SK-N-SH (cell line): ENCODE data around the gene UBA3. TPM values are rescaled to one million over a fixed set of nuclear protein-coding genes. Genes with fewer than 3 reads are reported as not detected.

Experiments used
- CTCF ChIA-PET: fragments of 300-600, 350-600 bp; formaldehyde crosslinking; extraction: SDS; loops from one replicate; lab custom pipeline; 2021; lab: Yijun Ruan, JAX
- POLR2A ChIA-PET: fragments of 350-600 bp; sonication (Branson Sonifier 250); formaldehyde crosslinking; extraction: SDS; loops from one replicate; lab custom pipeline; 2020; ENCODE audit warnings: antibody characterized with exemption, inconsistent platforms; lab: Yijun Ruan, JAX
- DNase-seq: peaks from one replicate; pipeline ENCODE4 v3.0.0; 2012
- H2AFZ ChIP-seq: fragments of 200-600 bp; sonication (generic); 2 replicates; pipeline ENCODE4 v1.8.1; 2016; ENCODE audit warnings: antibody characterized with exemption, mild to moderate bottlenecking, low read depth
- H3F3A ChIP-seq: fragments of 200-600 bp; sonication (generic); replicated peaks from 2 replicates; pipeline ENCODE3; 2016; ENCODE audit warnings: antibody characterized with exemption, mild to moderate bottlenecking; ENCODE audit not compliant: insufficient read depth
- H3K27ac ChIP-seq, 2 experiments: fragments of 200-500 bp in 1 of 2; fragments of 200-600 bp in 1 of 2; sonication (Bioruptor generic) in 1 of 2; sonication (generic), shearing (Covaris generic) in 1 of 2; 2 replicates each; pipeline versions ENCODE4 v1.5.1 to v1.6.1; 2014 to 2016; ENCODE audit warnings: low read depth in 2 of 2, inconsistent platforms in 1 of 2, low read length in 1 of 2, mild to moderate bottlenecking in 1 of 2, mixed read lengths in 1 of 2
- H3K27me3 ChIP-seq: fragments of 200-600 bp; sonication (generic), shearing (Covaris generic); 2 replicates; pipeline ENCODE4 v1.6.1; 2016; ENCODE audit warnings: mixed run types; ENCODE audit not compliant: insufficient read depth
- H3K36me3 ChIP-seq, 2 experiments: fragments of 200-500 bp in 1 of 2; fragments of 200-600 bp in 1 of 2; sonication (Bioruptor generic) in 1 of 2; sonication (generic) in 1 of 2; replicated peaks in 1 of 2; 2 replicates each; pipeline versions ENCODE3 to v1.5.1; 2014 to 2016; ENCODE audit warnings: low read length in 1 of 2, mild to moderate bottlenecking in 1 of 2; ENCODE audit not compliant: insufficient read depth in 2 of 2, control insufficient read depth in 1 of 2
- H3K4me1 ChIP-seq, 2 experiments: fragments of 200-500 bp in 1 of 2; fragments of 200-600 bp in 1 of 2; sonication (Bioruptor generic) in 1 of 2; sonication (generic), shearing (Covaris generic) in 1 of 2; 2 replicates each; pipeline versions ENCODE4 v1.5.1 to v1.6.1; 2014 to 2016; ENCODE audit warnings: low read depth in 1 of 2, low read length in 1 of 2, mixed run types in 1 of 2; ENCODE audit not compliant: insufficient read depth in 2 of 2, control insufficient read depth in 1 of 2
- H3K4me2 ChIP-seq: fragments of 200-600 bp; sonication (generic), shearing (Covaris generic); 2 replicates; pipeline ENCODE4 v1.6.1; 2017; ENCODE audit warnings: mixed run types
- H3K4me3 ChIP-seq, 2 experiments: fragments of 200-500 bp in 1 of 2; fragments of 200-600 bp in 1 of 2; sonication (Bioruptor generic) in 1 of 2; sonication (generic), shearing (Covaris generic) in 1 of 2; 2 replicates each; pipeline versions ENCODE4 v1.5.1 to v1.8.1; 2014 to 2016; ENCODE audit warnings: low read depth in 2 of 2, inconsistent platforms in 1 of 2, low read length in 1 of 2, mild to moderate bottlenecking in 1 of 2, mixed read lengths in 1 of 2, moderate library complexity in 1 of 2
- H3K79me2 ChIP-seq: fragments of 200-600 bp; sonication (generic); 2 replicates; pipeline ENCODE4 v1.8.1; 2017; ENCODE audit warnings: mild to moderate bottlenecking; ENCODE audit not compliant: insufficient read depth
- H3K9ac ChIP-seq: fragments of 200-600 bp; sonication (generic); 2 replicates; pipeline ENCODE4 v1.6.1; 2017; ENCODE audit warnings: mixed run types
- H3K9me2 ChIP-seq: fragments of 200-600 bp; sonication (generic); 2 replicates; pipeline ENCODE4 v1.6.1; 2017; ENCODE audit warnings: mixed run types
- H3K9me3 ChIP-seq: fragments of 200-600 bp; sonication (generic); 2 replicates; pipeline ENCODE4 v1.6.1; 2017; ENCODE audit warnings: mixed run types, mild to moderate bottlenecking, moderate library complexity
- H4K20me1 ChIP-seq: fragments of 200-600 bp; sonication (generic); 2 replicates; pipeline ENCODE4 v1.6.1; 2017; ENCODE audit warnings: mild to moderate bottlenecking, mixed run types; ENCODE audit not compliant: insufficient read depth
- CTCF ChIP-seq: fragments of 200-600 bp; sonication (generic); IDR thresholded peaks from 2 replicates; pipeline ENCODE4 v1.6.1; 2017; ENCODE audit warnings: antibody characterized with exemption, mild to moderate bottlenecking, moderate library complexity
- ELF1 ChIP-seq: IDR thresholded peaks from 2 replicates; pipeline ENCODE4 v1.4.0; 2012
- FOSL2 ChIP-seq: IDR thresholded peaks from 2 replicates; pipeline ENCODE4 v1.4.0; 2012; ENCODE audit warnings: low read depth, mild to moderate bottlenecking, moderate library complexity, borderline replicate concordance
- FOXM1 ChIP-seq: IDR thresholded peaks from 2 replicates; pipeline ENCODE4 v1.4.0; 2012; ENCODE audit warnings: low read depth, mild to moderate bottlenecking
- IRF3 ChIP-seq: fragments of 150-350 bp; IDR thresholded peaks from 2 replicates; pipeline ENCODE4 v1.6.1; 2016; ENCODE audit warnings: mild to moderate bottlenecking, low read depth, low read length
- JUND ChIP-seq: IDR thresholded peaks from 2 replicates; pipeline ENCODE4 v1.4.0; 2012
- MAX ChIP-seq: IDR thresholded peaks from 2 replicates; pipeline ENCODE4 v1.4.0; 2012; ENCODE audit warnings: low read depth
- NFIC ChIP-seq: IDR thresholded peaks from 2 replicates; pipeline ENCODE4 v1.4.0; 2012; ENCODE audit warnings: borderline replicate concordance
- PBX3 ChIP-seq: IDR thresholded peaks from 2 replicates; pipeline ENCODE4; 2012
- POLR2AphosphoS5 ChIP-seq: IDR thresholded peaks from 2 replicates; pipeline ENCODE4 v1.6.1; 2012; ENCODE audit warnings: low read depth, low read length
- RAD21 ChIP-seq: IDR thresholded peaks from 2 replicates; pipeline ENCODE4 v1.6.1; 2012; ENCODE audit warnings: mild to moderate bottlenecking, low read length
- REST ChIP-seq: IDR thresholded peaks from 2 replicates; pipeline ENCODE4 v1.6.1; 2012; ENCODE audit warnings: mild to moderate bottlenecking, low read depth, low read length, moderate library complexity
- RXRA ChIP-seq: IDR thresholded peaks from 2 replicates; pipeline ENCODE4 v1.4.0; 2012; ENCODE audit warnings: low read depth, mild to moderate bottlenecking, borderline replicate concordance
- TAF1 ChIP-seq: IDR thresholded peaks from 2 replicates; pipeline ENCODE4 v1.6.1; 2012; ENCODE audit warnings: low read depth, mild to moderate bottlenecking, low read length, moderate library complexity, borderline replicate concordance
- TCF12 ChIP-seq: IDR thresholded peaks from 2 replicates; pipeline ENCODE4 v1.4.0; 2012
- YY1 ChIP-seq: IDR thresholded peaks from 2 replicates; pipeline ENCODE4 v1.4.0; 2012; ENCODE audit warnings: low read depth, mild to moderate bottlenecking
- WGBS: methylation state at CpG from one replicate; pipeline ENCODE4 v1.1.6; 2017; ENCODE audit warnings: low lambda C conversion rate; 5-methylcytosine and 5-hydroxymethylcytosine counted together
- polyA plus RNA-seq, 3 experiments: library from polyadenylated mRNA; depleted of rRNA; stranded (reverse); fragments of >200 nt; gene quantifications; 2 replicates each; pipeline ENCODE4 v1.2.3, GENCODE V29; 2012

UBA3 gene
- polyA plus RNA-seq, 1 of the 3 experiments (the other 2 are of a cell fraction): 43.0 TPM

GRCh38 chr3:69085833-69086722 lies 5.9 kb upstream of the UBA3 start:
- 13% methylated on average over 6 of the region's 8 CpGs for WGBS
- CTCF ChIA-PET: interaction anchor here (0.7 to 1.3 kb wide), 3 partner anchors 34 to 220 kb away, joined by 3 to 8 read pairs (median 4); no protein-coding TSS in a partner anchor
- DNase-seq: peak; percentile 37
- Histone ChIP-seq H3K36me3 (peaks cover 0 to 11% of the 10 kb centered on the region in 2 experiments), H3K9ac (peak overlapping the region; percentile 86), H3K27me3 (no peaks in the 10 kb centered on the region), H3K4me3 (peak overlapping the region; percentile 92 to 93), H3K27ac (peak overlapping the region; percentile 78 to 94), H4K20me1 (peaks cover 22% of the 10 kb centered on the region), H3K9me2 (no peaks in the 10 kb centered on the region), H3K9me3 (no peaks in the 10 kb centered on the region), H3K4me1 (peaks cover 33 to 54% of the 10 kb centered on the region in 2 experiments), H2AFZ (peak overlapping the region; percentile 75; the same call in 1 of the 2 replicates), H3K79me2 (peaks cover 62% of the 10 kb centered on the region)
- POLR2A ChIA-PET: interaction anchor here (0.7 kb wide), 1 partner anchor 34 kb away, joined by 3 read pairs; the partner anchor contains the start of gene TMF1
- TF ChIP-seq POLR2AphosphoS5 (peak; percentile 65; the same call in 1 of the 2 replicates), TAF1 (0 out of 2 replicates have a peak, but pooled peaks have one; percentile 31), RAD21 (no peak), MAX (peak; percentile 44), FOXM1 (no peak), NFIC (peak; percentile 97), JUND (peak; percentile 48; the same call in 1 of the 2 replicates), PBX3 (no peak; the same call in 1 of the 2 replicates), CTCF (no peak), IRF3 (no peak), REST (no peak), ELF1 (no peak), FOSL2 (peak; percentile 65; the same call in 1 of the 2 replicates), RXRA (no peak), TCF12 (peak; percentile 45; the same call in 1 of the 2 replicates), YY1 (no peak)
- TF ChIP-seq, all 33 proteins: peak for 7
- Histone ChIP-seq H3K4me2 (peak overlapping the region; percentile 72), H3F3A (peaks cover 48% of the 10 kb centered on the region)
